ENCODE measurements around the gene UCHL3. TPM values are rescaled to one million over a fixed set of nuclear protein-coding genes. Genes with fewer than 3 reads are reported as not detected.

The UCHL3 gene
- total and polyA plus RNA-seq, 8 donors: 20.5 to 27.1 (median 22.7) TPM

- H3K9me3 ChIP-seq: no peaks in the 10 kb centered on the region
- intact Hi-C loops (cut with DNase I): no loop called here
- TF ChIP-seq, protein P1, sequence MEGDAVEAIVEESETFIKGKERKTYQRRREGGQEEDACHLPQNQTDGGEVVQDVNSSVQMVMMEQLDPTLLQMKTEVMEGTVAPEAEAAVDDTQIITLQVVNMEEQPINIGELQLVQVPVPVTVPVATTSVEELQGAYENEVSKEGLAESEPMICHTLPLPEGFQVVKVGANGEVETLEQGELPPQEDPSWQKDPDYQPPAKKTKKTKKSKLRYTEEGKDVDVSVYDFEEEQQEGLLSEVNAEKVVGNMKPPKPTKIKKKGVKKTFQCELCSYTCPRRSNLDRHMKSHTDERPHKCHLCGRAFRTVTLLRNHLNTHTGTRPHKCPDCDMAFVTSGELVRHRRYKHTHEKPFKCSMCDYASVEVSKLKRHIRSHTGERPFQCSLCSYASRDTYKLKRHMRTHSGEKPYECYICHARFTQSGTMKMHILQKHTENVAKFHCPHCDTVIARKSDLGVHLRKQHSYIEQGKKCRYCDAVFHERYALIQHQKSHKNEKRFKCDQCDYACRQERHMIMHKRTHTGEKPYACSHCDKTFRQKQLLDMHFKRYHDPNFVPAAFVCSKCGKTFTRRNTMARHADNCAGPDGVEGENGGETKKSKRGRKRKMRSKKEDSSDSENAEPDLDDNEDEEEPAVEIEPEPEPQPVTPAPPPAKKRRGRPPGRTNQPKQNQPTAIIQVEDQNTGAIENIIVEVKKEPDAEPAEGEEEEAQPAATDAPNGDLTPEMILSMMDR (IDR thresholded peaks at IDR 0.05): no peak
- H3K27me3 ChIP-seq: no peaks in the 10 kb centered on the region
- no peak overlapping the region for H3K27ac ChIP-seq
- H3K36me3 ChIP-seq: peaks cover 0 to 24% of the 10 kb centered on the region in 2 donors
- DNase-seq: no peak
- ATAC-seq: no peak
- H3K4me3 ChIP-seq: no peak overlapping the region
- no peaks in the 10 kb centered on the region for H3K4me1 ChIP-seq
These were observed 53.4 kb downstream of the UCHL3 start for GRCh38 chr13:75603038-75603437.

DNA sequence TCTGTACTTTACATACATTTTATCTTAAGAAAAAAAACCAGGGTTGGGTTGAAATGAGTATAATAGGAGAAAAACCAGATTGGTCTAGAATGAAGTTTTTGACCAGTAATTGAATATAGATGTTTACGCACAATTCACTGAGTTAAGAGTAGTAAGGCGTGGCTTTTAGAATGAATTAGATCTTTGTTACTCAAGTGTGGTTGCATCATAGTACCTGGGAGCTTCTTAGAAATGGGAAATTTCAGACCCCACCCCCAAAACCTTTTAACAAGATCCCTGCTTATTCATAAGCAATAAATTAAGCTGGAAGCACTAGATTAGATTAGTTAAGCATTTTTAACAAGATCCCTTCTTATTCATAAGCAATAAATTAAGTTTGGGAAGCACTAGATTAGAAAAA is 57.9 kb downstream of the UCHL3 start:
- Histone ChIP-seq H3K4me1 (no peaks in the 10 kb centered on the region), H3K36me3 (peaks cover 0 to 21% of the 10 kb centered on the region in 2 donors), H3K27ac (no peak overlapping the region), H3K4me3 (no peak overlapping the region), H3K9me3 (no peaks in the 10 kb centered on the region), H3K27me3 (no peaks in the 10 kb centered on the region)
- TF ChIP-seq, protein P1 (IDR thresholded peaks at IDR 0.05): no peak
- intact Hi-C loops (cut with DNase I): no loop called here
- peak in 1 of 4 donors; percentile 6 for DNase-seq
- no peak for ATAC-seq

- ATAC-seq (no peak), DNase-seq (no peak)
- H3K4me3 ChIP-seq: no peak overlapping the region
- no peaks in the 10 kb centered on the region for H3K4me1 ChIP-seq
- H3K27ac ChIP-seq: no peak overlapping the region
- intact Hi-C loops (cut with DNase I): no loop called here
- no peaks in the 10 kb centered on the region for H3K9me3 ChIP-seq
- TF ChIP-seq, protein P1 (IDR thresholded peaks at IDR 0.05): no peak
- H3K36me3 ChIP-seq: peaks cover 0 to 13% of the 10 kb centered on the region in 2 donors
- no peaks in the 10 kb centered on the region for H3K27me3 ChIP-seq
These were observed 60.9 kb downstream of the UCHL3 start for GRCh38 chr13:75610466-75610865.

GRCh38 chr13:75612354-75612753 is 62.8 kb downstream of the UCHL3 start:
- no peaks in the 10 kb centered on the region for H3K36me3 ChIP-seq
- no peaks in the 10 kb centered on the region for H3K9me3 ChIP-seq
- no peak overlapping the region for H3K27ac ChIP-seq
- no peak overlapping the region for H3K4me3 ChIP-seq
- TF ChIP-seq, protein P1 (IDR thresholded peaks at IDR 0.05): no peak
- no peaks in the 10 kb centered on the region for H3K27me3 ChIP-seq
- intact Hi-C loops (cut with DNase I): no loop called here
- DNase-seq (no peak), ATAC-seq (no peak)
- no peaks in the 10 kb centered on the region for H3K4me1 ChIP-seq

DNA sequence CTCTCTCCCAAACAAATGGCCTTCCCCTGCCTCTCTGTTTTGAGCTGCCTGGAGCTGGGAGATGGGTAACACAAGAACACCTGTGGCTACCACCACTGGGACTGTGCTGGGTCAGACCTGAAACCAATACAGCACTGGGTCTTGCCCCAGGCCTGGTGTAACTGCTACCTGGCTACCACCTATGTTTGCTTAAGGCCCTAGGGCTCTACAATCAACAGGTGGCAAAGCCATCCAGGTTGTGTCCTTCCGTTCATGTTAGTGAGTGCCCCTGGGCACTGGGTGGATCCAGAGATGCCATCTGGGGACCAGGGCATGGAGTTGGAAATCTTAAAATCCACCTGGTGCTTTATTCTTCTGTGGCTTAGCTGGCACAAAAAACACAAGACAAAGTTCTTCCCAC is 67.6 kb downstream of the UCHL3 start:
- TF ChIP-seq, protein P1 (IDR thresholded peaks at IDR 0.05): no peak
- ATAC-seq (no peak), DNase-seq (no peak)
- Histone ChIP-seq H3K27ac (no peak overlapping the region), H3K4me3 (no peak overlapping the region), H3K9me3 (no peaks in the 10 kb centered on the region), H3K36me3 (no peaks in the 10 kb centered on the region), H3K27me3 (no peaks in the 10 kb centered on the region), H3K4me1 (no peaks in the 10 kb centered on the region)
- intact Hi-C loops (cut with DNase I): no loop called here
